GM12874 (cell line): ENCODE results near the gene DMTF1.

Experiments used
- CTCF ChIP-seq: IDR thresholded peaks from 2 replicates; pipeline ENCODE4 v1.5.1; 2011; ENCODE audit warnings: low read depth, mild to moderate bottlenecking, control low read depth, low read length, moderate library complexity; ENCODE audit not compliant: insufficient read depth

The DMTF1 gene

GRCh38 chr7:87152112-87152896, at the start of gene DMTF1:
Gene DMTF1 (plus strand): TSS chr7:87152453. CDS start chr7:87164942, 12,489 bp downstream.
- no peak for TF ChIP-seq CTCF

- TF ChIP-seq CTCF = no peak
These were observed 46.9 kb upstream of the DMTF1 start for GRCh38 chr7:87105401-87105800.

GRCh38 chr7:87106974-87107612, 45.2 kb upstream of the DMTF1 start:
- TF ChIP-seq CTCF = no peak

GRCh38 chr7:87107949-87108776, 44.1 kb upstream of the DMTF1 start:
- no peak for TF ChIP-seq CTCF

- no peak for TF ChIP-seq CTCF
These were observed 41.5 kb upstream of the DMTF1 start for GRCh38 chr7:87110778-87111177.

- TF ChIP-seq CTCF = no peak
These were observed 40.4 kb upstream of the DMTF1 start for GRCh38 chr7:87111877-87112276.

- TF ChIP-seq CTCF = no peak
These were observed 39.2 kb upstream of the DMTF1 start for GRCh38 chr7:87113077-87113476.
